ENCODE results near the gene LIG4. TPM values are rescaled to one million over a fixed set of nuclear protein-coding genes. Genes with fewer than 3 reads are reported as not detected.

LIG4 gene
- total RNA-seq = 6.1 and 12.9 TPM in 2 replicates

DNA sequence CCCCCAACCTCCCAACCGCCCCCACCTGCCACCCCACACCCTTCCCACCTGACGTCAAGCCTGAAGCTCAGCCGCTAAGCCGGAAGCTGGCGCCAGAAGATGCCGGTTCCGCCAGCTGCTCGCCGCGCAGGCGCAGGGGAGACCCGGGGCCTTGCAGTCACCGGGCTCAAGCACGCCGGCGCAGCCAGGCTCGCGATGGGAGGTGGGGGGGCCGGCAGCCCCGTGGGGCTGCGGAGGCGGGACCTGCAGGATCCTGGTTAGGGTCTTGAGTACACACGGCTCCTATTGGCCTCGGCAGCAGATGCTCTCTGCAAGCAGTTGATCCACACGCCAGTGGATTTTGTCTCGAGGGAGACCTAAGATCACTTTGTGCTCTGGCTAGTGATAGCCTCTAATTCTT is at the start of gene LIG4:
Gene LIG4 (minus strand): TSS at position 101 of the 400 bp plus-strand sequence. CDS start 4,268 bp downstream, outside the sequence.

GRCh38 chr13:108218044-108218974 is 3.0 kb upstream of the LIG4 start, which contains the start of gene ABHD13:
TSS of gene ABHD13 (plus strand) at chr13:108218392. CDS start at chr13:108229219, 10,827 bp downstream.

Other genes starting within 250 kb of the LIG4 start
- gene ABHD13, start 2.9 kb upstream of the LIG4 start, total RNA-seq = 7.2 and 10.2 TPM in 2 replicates
- 1.3 and 4.1 TPM in 2 replicates for gene TNFSF13B, start 54.2 kb upstream of the LIG4 start, total RNA-seq